8988T (cell line): ENCODE measurements around the gene PHOSPHO1.

ENCODE experiments used
- DNase-seq: peaks from one replicate; pipeline ENCODE4 v3.0.0; 2011

PHOSPHO1 gene

GRCh38 chr17:49217651-49218413, 12.8 kb downstream of the PHOSPHO1 start:
- DNase-seq, result no peak

GRCh38 chr17:49216953-49217650, 13.5 kb downstream of the PHOSPHO1 start:
- no peak for DNase-seq

DNA sequence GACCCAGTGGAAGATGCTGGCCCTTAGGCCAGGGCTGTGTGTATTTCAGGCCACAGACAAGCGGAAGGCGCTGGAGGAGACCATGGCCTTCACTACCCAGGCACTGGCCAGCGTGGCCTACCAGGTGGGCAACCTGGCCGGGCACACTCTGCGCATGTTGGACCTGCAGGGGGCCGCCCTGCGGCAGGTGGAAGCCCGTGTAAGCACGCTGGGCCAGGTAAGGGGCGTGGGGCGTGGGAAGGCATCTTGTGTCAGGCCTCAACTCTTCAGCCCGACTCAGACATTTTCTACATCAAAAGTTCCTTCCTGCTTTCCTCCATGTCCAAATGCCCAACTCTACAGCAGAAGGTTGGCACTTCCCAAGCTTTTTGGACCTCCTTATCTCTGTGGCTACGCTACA, 14.1 kb downstream of the PHOSPHO1 start:
- DNase-seq, result no peak

DNA sequence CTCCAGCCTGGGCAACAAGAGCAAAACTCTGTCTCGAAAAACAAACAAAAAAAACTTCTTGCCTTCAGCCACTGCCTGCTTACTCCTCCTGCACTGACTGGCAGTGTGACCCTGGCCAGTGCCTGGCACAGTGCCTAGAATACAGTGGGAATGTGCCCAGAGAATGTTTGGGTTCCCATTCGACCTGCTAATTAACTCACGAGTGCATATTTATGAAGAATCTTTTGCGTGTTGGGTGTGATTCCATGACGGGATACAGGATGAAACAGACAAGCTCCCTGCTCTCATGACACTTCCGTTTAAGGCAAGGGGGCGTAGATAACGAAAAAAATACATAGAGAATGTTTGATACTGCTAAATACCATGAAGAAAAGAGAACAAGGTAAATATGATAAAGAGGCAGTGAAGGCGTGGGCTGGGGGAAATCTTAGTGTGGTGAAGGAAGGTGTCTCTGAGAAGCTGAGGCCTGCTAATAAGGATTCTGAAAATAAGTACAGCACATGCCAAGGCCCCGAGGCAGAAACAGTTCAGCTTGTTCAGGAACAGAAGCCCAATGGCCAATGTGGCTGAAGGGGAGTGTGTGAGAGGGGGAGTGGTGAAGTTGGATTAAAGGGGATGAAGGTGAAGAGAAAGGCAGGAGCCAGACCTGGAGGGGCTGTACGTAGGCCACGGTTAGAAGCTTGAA, 15.8 kb downstream of the PHOSPHO1 start:
- no peak for DNase-seq

- no peak for DNase-seq
These were observed 16.7 kb downstream of the PHOSPHO1 start for GRCh38 chr17:49213847-49214246.

- DNase-seq, result no peak
These were observed 17.2 kb downstream of the PHOSPHO1 start for GRCh38 chr17:49213399-49213798.

- no peak for DNase-seq
These were observed 20.2 kb downstream of the PHOSPHO1 start, which contains the start of the genes ABI3 and GNGT2 for GRCh38 chr17:49210158-49211029. Gene ABI3, plus strand, starts transcription at chr17:49210707. Its CDS starts 18 bp downstream, at chr17:49210725. Gene GNGT2, minus strand, starts transcription at chr17:49210574. Its CDS starts 3,152 bp downstream, at chr17:49207422.

DNA sequence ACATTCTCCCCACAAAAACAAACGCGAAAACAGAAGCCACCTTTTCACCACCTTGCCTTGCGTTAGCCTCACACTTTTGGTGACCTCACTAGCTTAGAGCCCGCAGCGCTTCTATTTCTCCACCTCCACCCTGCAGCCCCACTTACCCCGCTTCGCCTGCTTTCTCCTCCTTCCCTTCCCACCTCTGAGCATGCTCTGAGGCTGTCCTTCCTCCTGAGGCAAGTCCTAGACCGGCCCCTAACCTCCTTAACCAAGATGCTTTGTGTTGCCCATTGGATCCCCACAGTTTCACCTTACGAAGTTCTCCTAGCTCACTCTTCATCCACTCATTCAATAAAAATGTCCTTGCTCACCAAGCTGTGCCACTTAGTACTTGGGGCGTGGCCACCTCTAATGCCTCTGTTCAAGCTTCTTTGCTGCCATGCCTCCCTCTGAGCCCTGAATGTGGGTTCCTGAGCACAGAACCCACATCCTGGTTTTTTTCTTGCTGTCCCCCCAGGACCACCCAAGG, 21.5 kb downstream of the PHOSPHO1 start:
- no peak for DNase-seq

DNA sequence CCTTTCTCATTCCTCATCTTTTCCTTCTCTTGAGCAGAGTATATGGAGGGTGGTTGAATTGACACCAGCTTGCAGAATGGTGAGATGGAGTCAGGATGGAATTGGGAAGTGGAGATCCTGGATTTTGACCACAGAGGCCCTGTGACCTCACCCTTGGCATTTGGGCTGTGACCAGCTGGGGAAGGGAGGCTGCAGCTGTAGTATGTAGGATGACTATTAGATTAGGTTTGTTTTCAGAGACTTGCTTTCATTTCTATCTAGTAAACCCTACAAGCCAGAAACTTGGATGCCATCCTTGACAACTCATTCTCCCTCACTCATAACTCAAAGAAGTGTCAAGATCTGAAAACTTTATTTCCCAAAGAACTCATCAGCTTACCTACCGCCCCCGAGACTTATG, 26.1 kb downstream of the PHOSPHO1 start:
- DNase-seq, result no peak

DNA sequence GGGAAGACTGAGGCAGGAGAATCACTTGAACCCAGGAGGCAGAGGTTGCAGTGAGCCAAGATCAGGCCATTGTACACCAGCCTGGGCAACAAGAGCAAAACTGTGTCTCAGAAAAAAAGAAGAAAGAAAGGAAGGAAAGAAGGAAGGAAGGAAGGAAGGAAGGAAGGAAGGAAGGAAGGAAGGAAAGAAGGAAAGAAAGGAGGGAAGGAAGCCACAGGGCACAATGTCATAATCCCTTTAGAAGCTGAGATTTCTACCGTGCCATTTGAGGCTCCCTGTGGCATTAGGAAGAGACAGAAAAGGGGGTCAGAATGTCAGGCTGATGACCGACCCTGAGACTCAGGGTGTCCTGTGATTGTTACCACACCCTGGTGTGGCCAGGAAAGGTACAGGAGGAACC, 26.8 kb downstream of the PHOSPHO1 start:
- no peak for DNase-seq

DNA sequence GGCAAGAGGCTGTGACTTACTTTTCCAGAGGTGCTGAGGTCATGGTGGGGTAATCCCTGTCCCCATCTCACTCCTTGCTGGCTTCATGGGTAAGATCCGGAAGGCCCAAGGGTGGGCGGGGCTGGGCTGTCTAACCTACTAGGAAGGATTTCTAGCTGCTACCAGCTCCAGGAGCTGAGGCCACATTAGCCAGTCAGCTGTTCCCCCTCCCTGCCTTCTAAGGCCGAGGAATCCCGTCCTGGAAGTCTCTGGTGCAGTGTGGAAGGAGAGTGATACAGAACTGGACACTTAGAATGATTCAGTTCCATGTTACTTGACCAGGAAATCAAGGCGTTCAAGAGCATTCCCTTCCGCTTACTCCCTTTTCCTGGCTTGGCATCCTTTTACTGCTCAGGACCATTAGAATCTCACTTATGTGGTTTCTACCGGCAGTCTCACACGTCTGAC, 29.1 kb downstream of the PHOSPHO1 start:
- no peak for DNase-seq

DNA sequence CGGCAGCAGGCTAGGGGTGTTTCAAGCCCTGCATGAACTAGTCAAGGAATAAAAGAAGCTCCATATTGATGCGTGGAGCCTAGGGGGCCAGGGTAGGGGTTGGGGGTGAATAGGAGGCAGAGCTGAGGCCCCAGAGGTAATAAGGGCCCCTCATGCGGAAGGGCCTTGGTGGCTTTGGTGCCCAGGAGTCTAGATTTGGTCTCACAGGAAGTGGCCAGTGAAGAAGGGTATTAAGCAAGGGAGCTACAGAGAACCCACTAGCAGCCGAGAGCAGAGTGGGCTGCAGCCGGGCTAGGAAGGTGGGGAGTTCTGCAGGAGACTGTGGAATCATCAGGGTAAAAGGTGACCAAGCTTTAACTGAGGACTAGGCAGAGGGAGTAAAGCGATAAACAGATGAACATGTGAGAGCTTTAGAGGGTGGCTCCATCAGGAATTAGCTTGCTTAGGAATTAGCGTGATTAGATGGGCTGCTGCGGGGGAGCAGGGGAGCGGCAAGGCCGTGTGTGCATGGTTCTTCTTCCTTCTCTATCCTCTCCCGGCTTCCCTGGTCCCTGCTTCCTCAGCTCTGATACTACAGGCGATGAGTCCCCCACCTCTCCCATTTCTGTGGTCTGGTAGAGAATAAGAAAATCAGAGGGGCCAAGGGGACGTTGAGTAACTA, 30.0 kb downstream of the PHOSPHO1 start:
- DNase-seq, result no peak

DNA sequence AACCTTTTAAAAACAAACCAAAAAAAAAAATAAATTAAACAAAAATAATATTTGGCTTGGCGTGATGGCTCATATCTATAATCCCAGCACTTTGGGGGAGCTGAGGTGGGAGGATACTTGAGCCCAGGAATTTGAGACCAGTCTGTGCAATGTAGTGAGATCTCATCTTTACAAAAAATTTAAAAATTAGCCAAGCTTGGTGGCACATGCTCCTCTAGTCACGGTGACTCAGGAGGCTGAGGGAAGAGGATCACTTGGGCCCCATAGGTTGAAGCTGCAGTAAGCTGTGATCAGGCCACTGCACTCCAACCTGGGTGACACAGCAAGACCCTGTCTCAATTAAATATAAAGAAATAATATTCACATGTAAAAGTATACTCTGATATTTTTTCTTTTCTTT, 32.4 kb downstream of the PHOSPHO1 start:
- no peak for DNase-seq

DNA sequence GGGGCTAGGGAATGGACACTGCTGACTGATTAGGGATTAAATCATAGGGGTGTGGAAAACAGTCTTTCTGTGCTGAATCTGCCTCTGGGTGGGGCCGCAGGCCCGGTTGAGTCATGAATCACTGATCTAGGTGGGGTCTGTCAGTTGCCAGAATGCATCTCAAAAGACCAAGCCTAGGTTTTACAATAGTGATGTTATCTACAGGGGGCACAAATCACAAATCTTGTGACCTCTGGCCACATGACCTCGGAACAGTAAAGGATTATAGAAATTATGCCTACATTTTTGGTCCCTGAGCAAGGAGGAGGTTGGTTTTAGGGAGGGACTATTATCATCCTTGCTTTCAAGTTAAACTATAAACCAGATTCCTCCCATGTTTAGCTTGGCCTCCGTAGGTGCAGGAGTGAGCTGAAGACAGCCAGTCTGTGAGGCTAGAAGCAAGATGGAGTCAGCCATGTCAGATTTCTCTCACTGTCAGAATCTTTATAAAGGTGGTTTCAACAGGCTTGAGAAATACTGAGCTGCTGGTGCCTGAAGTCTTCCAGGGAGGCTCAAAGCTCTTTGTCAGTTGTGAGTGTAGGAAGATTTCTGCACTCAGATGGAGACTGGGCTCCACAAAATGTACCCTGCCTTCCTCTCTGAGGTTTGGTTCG, 33.1 kb downstream of the PHOSPHO1 start:
- DNase-seq, result no peak

DNA sequence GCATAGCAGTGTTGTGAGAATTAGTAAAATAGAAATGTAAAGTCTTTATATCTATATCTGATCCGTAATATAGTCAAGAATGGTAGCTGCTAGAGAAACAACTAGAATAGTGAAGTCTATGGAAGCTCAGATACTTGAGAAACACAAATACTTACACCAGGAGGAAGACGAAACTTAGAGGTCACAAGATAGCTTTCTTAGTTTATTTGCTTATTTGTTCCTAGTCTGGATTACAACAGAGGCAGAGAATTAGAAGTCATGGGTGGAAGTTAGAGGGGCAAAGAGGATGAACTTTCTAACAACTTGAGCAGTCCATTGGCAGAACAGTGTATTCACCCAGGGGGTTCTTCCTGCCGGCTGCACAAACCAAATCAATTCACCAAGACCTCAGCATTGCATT, 34.1 kb downstream of the PHOSPHO1 start:
- DNase-seq, result no peak

DNA sequence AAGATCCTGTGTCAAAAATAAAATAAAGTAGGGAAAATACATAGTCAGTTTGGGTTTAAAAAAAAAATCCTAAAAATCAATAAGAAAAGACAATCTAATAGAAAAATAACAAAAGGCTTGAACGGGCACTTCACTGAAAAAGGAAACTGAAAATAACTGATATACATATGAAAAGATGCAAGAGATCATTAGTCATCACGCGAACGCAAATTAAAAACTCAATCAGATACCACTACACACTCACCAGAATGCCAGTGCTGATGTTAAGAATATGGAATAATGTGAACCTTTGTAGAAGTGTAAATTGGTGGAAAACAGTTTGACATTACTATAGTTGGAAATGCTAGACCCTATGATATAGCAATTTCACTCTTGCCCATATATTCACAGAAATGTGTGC, 34.8 kb downstream of the PHOSPHO1 start:
- DNase-seq, result no peak

- DNase-seq, result no peak
These were observed 36.3 kb downstream of the PHOSPHO1 start for GRCh38 chr17:49194297-49194607.

DNA sequence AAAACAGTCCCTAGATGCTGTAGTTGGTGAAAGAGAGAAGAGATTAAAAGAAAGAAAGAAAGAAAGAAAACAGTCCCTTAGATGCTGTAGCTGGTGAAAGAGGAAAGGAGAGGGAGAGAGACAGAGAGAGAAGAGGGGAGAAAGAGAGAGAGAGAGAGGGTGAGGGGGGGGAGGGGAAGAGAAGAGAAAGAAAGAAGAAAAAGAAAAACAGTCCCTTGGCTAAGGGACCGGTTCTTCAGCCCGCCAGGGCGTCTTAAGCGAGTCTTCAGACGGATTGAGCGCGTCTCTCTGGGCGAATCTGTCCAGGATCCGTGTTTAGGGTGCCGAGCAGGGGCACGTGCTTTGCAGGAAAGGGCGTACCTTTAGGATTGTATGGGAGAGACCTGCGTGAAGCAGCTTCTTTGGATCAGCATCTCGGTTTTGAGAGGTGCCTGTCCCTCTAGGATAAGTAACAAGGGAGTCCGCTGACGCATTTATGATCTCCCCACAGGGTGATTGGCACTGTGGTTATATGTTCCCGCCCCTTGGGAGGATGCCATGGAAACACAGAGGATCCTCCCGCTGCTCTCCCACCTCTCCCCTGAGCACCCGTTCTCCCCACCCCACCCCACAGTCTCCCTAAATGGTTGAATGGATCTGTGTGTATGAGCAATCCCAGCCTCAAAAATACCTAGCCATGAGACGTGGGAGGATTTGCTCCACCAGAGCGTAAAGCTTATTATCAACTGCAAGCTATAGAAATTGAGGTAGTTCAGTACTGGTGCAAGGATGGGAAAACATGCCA, 36.9 kb downstream of the PHOSPHO1 start:
- no peak for DNase-seq

DNA sequence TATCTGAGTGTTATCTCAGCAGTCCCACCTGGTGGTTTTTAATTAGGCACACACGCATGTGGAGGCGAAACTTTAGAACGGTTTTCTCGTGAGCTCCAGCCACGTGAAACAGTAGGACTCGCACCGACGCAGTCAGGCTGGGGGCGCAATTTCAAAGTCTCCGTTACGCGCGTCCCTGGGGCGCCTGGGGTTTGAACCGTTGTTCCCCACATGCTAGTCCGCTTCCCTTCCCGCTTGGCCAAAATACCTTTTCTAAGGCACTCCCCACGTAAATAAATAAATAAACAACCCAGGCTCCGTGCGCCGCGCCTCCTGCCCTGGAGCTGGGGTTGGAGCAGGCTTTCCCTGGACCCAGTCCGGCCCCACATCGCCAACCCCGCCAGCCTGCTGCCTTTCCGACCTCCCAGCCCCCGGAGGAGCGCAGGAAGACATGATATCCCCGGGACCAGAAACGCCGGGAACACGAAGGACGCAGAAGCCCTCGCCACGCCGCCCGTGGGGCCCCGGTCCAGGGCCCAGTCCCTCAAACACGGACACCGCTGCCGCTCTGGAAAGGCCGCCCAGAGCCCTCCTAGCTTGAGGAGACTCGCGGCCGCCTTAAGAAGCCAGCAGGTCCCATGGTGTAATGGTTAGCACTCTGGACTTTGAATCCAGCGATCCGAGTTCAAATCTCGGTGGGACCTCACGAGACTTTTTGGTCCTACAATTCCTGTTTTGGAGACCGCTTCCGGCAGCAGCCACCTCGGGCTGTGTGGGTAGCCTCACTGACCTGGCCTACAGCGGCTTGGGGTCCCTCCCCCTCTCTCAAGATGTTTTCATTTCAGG, 38.5 kb downstream of the PHOSPHO1 start:
- no peak for DNase-seq

DNA sequence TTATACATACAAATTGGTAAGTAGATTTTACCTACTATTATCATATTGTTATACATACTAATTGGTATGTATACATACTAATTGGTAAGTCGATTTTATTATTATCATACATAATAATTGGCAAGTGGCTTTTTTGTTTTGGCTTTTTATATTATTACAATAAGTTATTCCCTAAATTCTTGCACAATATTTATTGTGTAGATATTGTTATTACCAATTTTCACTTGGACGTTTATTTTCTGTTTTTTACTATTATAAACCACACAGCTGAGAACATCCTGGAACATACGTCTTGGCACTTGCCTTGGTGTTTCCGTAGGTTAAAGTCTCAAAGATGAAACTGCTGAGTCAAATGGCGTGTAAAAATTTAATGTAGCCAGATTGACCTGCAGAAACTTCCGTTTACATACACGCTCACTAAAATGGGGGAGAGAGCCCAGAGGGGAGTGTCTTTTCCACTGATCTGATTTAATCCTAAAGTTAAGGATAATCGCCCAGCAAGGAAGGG, 39.1 kb downstream of the PHOSPHO1 start:
- DNase-seq, result no peak
